D721Med (cell line): ENCODE measurements around the gene FAM168A.
"Not testable (repeated sequence)": the region's sequence is repeated elsewhere in the genome, so short reads cannot be mapped to it uniquely, and the experiment has no call there.

ENCODE experiments used
- DNase-seq: peaks from one replicate; pipeline ENCODE4 v3.0.0; 2011; ENCODE audit warnings: low spot score; ENCODE audit not compliant: insufficient read length
- FAIRE-seq: peaks from 2 replicates; lab custom pipeline; 2011; peaks lifted over from hg19 to GRCh38; lab: Jason Lieb, UNC
- CTCF ChIP-seq: IDR thresholded peaks from 2 replicates; pipeline ENCODE4 v1.5.1; 2012; ENCODE audit warnings: mild to moderate bottlenecking, control low read depth; ENCODE audit not compliant: insufficient read depth; ENCODE audit errors: missing control alignments

Gene FAM168A

GRCh38 chr11:73453562-73453961, 144.3 kb downstream of the FAM168A start:
- no peak for TF ChIP-seq CTCF
- DNase-seq (no peak), FAIRE-seq (no peak)

- FAIRE-seq (no peak), DNase-seq (no peak)
- no peak for TF ChIP-seq CTCF
Measured at GRCh38 chr11:73452726-73453125, 145.2 kb downstream of the FAM168A start.

GRCh38 chr11:73451896-73452295, 146.0 kb downstream of the FAM168A start:
- no peak for FAIRE-seq
- DNase-seq: no peak
- TF ChIP-seq CTCF: no peak

- FAIRE-seq: no peak
- TF ChIP-seq CTCF: no peak
- no peak for DNase-seq
Measured at GRCh38 chr11:73446766-73447165, 151.1 kb downstream of the FAM168A start.

GRCh38 chr11:73445980-73446379, 151.9 kb downstream of the FAM168A start:
- TF ChIP-seq CTCF: no peak
- FAIRE-seq: no peak
- no peak for DNase-seq

- no peak for TF ChIP-seq CTCF
- DNase-seq: no peak
- no peak for FAIRE-seq
Measured at GRCh38 chr11:73439002-73439843, 158.7 kb downstream of the FAM168A start.

GRCh38 chr11:73436859-73437258, 161.1 kb downstream of the FAM168A start:
- not testable (repeated sequence) for FAIRE-seq, DNase-seq

- FAIRE-seq (no peak), DNase-seq (no peak)
- no peak for TF ChIP-seq CTCF
Measured at GRCh38 chr11:73431396-73431795, 166.5 kb downstream of the FAM168A start.
